Measurements from ENCODE around the gene BANK1. TPM values are rescaled to one million over a fixed set of nuclear protein-coding genes. Genes with fewer than 3 reads are reported as not detected.

Gene BANK1
- total RNA-seq, 4 donors from 2014 or later: 0.34 to 2.1 (median 0.89) TPM

- no peaks in the 10 kb centered on the region for H3K4me1 ChIP-seq
- H3K9me3 ChIP-seq: no peaks in the 10 kb centered on the region
- no peaks in the 10 kb centered on the region for H3K36me3 ChIP-seq
- WGBS: 34% methylated on average over 2 of the region's 2 CpGs
- no peak overlapping the region for H3K27ac ChIP-seq
- TF ChIP-seq POLR2A (IDR thresholded peaks at IDR 0.05): no peak
- no peak for TF ChIP-seq EP300 (IDR thresholded peaks at IDR 0.05)
- TF ChIP-seq POLR2AphosphoS5 (IDR thresholded peaks at IDR 0.05): no peak
- TF ChIP-seq, protein P1, sequence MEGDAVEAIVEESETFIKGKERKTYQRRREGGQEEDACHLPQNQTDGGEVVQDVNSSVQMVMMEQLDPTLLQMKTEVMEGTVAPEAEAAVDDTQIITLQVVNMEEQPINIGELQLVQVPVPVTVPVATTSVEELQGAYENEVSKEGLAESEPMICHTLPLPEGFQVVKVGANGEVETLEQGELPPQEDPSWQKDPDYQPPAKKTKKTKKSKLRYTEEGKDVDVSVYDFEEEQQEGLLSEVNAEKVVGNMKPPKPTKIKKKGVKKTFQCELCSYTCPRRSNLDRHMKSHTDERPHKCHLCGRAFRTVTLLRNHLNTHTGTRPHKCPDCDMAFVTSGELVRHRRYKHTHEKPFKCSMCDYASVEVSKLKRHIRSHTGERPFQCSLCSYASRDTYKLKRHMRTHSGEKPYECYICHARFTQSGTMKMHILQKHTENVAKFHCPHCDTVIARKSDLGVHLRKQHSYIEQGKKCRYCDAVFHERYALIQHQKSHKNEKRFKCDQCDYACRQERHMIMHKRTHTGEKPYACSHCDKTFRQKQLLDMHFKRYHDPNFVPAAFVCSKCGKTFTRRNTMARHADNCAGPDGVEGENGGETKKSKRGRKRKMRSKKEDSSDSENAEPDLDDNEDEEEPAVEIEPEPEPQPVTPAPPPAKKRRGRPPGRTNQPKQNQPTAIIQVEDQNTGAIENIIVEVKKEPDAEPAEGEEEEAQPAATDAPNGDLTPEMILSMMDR (IDR thresholded peaks at IDR 0.05): no peak
- no peak for DNase-seq (ENCODE audit: low spot score in 2 of 2)
- H3K4me3 ChIP-seq: no peak overlapping the region
- H3K27me3 ChIP-seq: no peaks in the 10 kb centered on the region
These were observed 28.0 kb upstream of the BANK1 start for GRCh38 chr4:101762534-101762933.

DNA sequence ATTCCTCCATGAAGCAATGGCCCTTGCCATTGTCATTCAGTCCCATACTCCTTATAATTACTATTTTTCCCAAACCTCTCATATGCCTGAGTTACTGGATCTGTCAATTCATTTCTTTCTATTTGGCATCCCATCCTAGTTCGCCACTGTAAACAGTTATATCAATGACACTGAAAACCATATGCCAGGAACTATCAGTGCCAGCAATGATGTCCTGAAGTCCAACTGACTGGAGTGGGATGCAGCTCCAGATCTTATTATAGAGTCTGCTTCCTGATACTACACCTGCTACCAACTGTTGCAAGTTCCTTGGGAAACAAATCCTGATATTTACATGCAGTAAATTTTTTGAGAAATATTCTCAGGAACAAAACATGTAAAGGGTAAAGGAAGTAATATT lies 27.0 kb upstream of the BANK1 start:
- no peaks in the 10 kb centered on the region for H3K9me3 ChIP-seq
- 97% methylated on average over 1 of the region's 1 CpG for WGBS
- TF ChIP-seq POLR2AphosphoS5 (IDR thresholded peaks at IDR 0.05) (no peak), POLR2A (IDR thresholded peaks at IDR 0.05) (no peak), EP300 (IDR thresholded peaks at IDR 0.05) (no peak)
- TF ChIP-seq, protein P1 (IDR thresholded peaks at IDR 0.05): no peak
- no peaks in the 10 kb centered on the region for H3K36me3 ChIP-seq
- H3K27ac ChIP-seq: no peak overlapping the region
- H3K4me1 ChIP-seq: no peaks in the 10 kb centered on the region
- no peak for DNase-seq (ENCODE audit: low spot score in 2 of 2)
- no peaks in the 10 kb centered on the region for H3K27me3 ChIP-seq
- no peak overlapping the region for H3K4me3 ChIP-seq

DNA sequence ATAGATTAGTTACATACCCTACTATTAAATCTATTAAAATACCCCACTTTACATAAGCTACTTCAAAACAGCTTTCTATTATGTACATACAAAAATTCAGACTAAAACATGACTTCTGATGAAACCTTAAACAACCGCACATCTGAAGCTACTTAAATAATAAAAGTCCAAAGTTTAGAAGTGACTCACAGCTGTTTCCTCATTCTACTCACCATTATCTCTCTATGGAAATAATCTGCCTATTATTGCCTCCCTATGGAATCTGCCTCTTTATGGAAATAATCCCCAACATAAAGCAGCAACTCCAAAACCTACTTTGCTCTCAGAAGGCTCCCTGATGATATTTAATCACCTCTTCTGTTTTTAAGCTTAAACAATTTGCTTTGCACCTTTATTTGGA lies 15.7 kb upstream of the BANK1 start:
- no peak for DNase-seq (ENCODE audit: low spot score in 2 of 2)
- Histone ChIP-seq H3K4me1 (no peaks in the 10 kb centered on the region), H3K4me3 (no peak overlapping the region), H3K27ac (no peak overlapping the region), H3K27me3 (no peaks in the 10 kb centered on the region), H3K36me3 (no peaks in the 10 kb centered on the region), H3K9me3 (peaks cover 16% of the 10 kb centered on the region)
- TF ChIP-seq, protein P1 (IDR thresholded peaks at IDR 0.05): no peak
- TF ChIP-seq POLR2AphosphoS5 (IDR thresholded peaks at IDR 0.05) (no peak), EP300 (IDR thresholded peaks at IDR 0.05) (no peak), POLR2A (IDR thresholded peaks at IDR 0.05) (no peak)
- 63% methylated on average over 1 of the region's 1 CpG for WGBS

GRCh38 chr4:101777431-101777830 lies 13.1 kb upstream of the BANK1 start:
- 89% methylated on average over 1 of the region's 1 CpG for WGBS
- Histone ChIP-seq H3K36me3 (no peaks in the 10 kb centered on the region), H3K4me3 (no peak overlapping the region)

DNA sequence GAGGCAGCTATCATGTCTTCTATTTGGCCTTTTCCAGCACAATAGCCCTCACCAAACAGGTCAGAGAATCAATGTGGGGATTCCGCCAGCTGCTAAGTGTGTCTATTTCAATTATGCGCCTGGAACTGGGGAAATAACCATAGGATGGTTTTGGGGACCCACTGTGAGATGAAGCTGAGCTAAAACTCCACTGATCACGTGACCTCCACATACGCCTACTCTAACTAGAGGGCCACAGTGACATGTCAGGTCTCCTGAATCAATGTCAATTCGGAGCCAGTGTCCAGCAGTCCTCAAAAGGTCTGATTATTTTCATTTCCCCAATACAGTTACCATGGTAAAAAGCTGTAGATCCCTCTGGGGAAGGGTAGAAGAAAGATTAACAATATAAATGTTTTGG lies 10.2 kb upstream of the BANK1 start:
- Histone ChIP-seq H3K4me3 (no peak overlapping the region), H3K27me3 (no peaks in the 10 kb centered on the region), H3K9me3 (no peaks in the 10 kb centered on the region), H3K4me1 (no peaks in the 10 kb centered on the region), H3K36me3 (no peaks in the 10 kb centered on the region), H3K27ac (no peak overlapping the region)
- WGBS: 86% methylated on average over 5 of the region's 5 CpGs
- no peak for TF ChIP-seq POLR2A (IDR thresholded peaks at IDR 0.05)
- no peak for TF ChIP-seq EP300 (IDR thresholded peaks at IDR 0.05)
- TF ChIP-seq, protein P1 (IDR thresholded peaks at IDR 0.05): no peak
- no peak for TF ChIP-seq POLR2AphosphoS5 (IDR thresholded peaks at IDR 0.05)
- DNase-seq (ENCODE audit: low spot score in 2 of 2): no peak

More at GRCh38 chr4:101777431-101777830, 13.1 kb upstream of the BANK1 start:
- no peak for TF ChIP-seq EP300 (IDR thresholded peaks at IDR 0.05)
- TF ChIP-seq, protein P1 (IDR thresholded peaks at IDR 0.05): no peak
- no peak for TF ChIP-seq POLR2A (IDR thresholded peaks at IDR 0.05)
- no peak for TF ChIP-seq POLR2AphosphoS5 (IDR thresholded peaks at IDR 0.05)
- Histone ChIP-seq H3K27me3 (no peaks in the 10 kb centered on the region), H3K4me1 (no peaks in the 10 kb centered on the region), H3K27ac (no peak overlapping the region), H3K9me3 (peaks cover 3% of the 10 kb centered on the region)
- DNase-seq (ENCODE audit: low spot score in 2 of 2): no peak
